ENCODE data around the gene APBB2. TPM values are rescaled to one million over a fixed set of nuclear protein-coding genes. Genes with fewer than 3 reads are reported as not detected.

APBB2 gene
- total RNA-seq, 1 experiment from 2014 or later, result 3.7 TPM

GRCh38 chr4:41213625-41214135 lies 662 bp downstream of the APBB2 start:
- peak overlapping the region; percentile 61 for H3K4me3 ChIP-seq (ENCODE audit: low read length)
- peaks cover 7% of the 10 kb centered on the region for H3K4me1 ChIP-seq (ENCODE audit: low read length)
- H4K20me1 ChIP-seq (ENCODE audit: insufficient read depth, low read depth, low read length), result no peaks in the 10 kb centered on the region
- peak overlapping the region; percentile 60 for H3K4me2 ChIP-seq (ENCODE audit: low read depth, low read length, poor library complexity, severe bottlenecking)
- DNase-seq, result no peak
- no peak overlapping the region for H2AFZ ChIP-seq (ENCODE audit: low read length)
- H3K27ac ChIP-seq (ENCODE audit: low read length), result no peak overlapping the region
- no peaks in the 10 kb centered on the region for H3K36me3 ChIP-seq (ENCODE audit: insufficient read depth, low read length)
- no peaks in the 10 kb centered on the region for H3K9me2 ChIP-seq (replicated peaks; ENCODE audit: insufficient read depth, low read length)
- H3K79me2 ChIP-seq (ENCODE audit: low read length), result no peaks in the 10 kb centered on the region
- peak overlapping the region; percentile 56; the same call in 1 of the 2 replicates for H3K9ac ChIP-seq (ENCODE audit: low read length)
- H3K27me3 ChIP-seq (ENCODE audit: low read length), result no peaks in the 10 kb centered on the region
- no peaks in the 10 kb centered on the region for H3K9me3 ChIP-seq (ENCODE audit: low read length)

DNA sequence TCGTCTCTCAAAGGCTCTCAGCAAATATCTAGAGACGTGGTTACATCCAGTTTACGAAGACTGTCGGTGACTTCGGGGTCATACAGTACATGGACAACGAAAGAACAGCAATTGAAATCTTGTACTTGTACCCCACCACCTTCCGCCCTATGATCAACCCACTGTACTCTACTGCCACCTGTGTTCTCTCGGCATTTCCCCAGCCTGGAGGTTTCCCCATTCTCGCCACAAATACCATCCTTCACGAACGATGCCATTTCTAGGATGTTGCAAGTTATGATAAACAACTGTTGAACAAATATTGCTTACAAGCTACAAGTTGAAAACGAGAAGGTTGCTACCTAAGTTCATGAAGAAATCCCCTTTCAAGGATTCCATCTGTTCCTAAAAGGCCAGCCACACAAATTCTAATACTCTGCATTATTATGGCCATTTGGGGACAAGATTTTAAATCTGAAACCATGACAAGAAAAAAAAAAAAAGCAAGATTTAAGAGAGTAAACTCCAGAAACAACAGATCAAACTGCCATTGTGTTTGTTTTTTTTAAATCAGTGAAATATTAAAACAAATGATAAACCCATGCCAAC lies 1.6 kb downstream of the APBB2 start:
- peaks cover 7% of the 10 kb centered on the region for H3K4me1 ChIP-seq (ENCODE audit: low read length)
- H3K27ac ChIP-seq (ENCODE audit: low read length), result no peak overlapping the region
- H3K9ac ChIP-seq (ENCODE audit: low read length), result no peak overlapping the region
- no peak overlapping the region for H2AFZ ChIP-seq (ENCODE audit: low read length)
- no peaks in the 10 kb centered on the region for H4K20me1 ChIP-seq (ENCODE audit: insufficient read depth, low read depth, low read length)
- H3K9me2 ChIP-seq (replicated peaks; ENCODE audit: insufficient read depth, low read length), result no peaks in the 10 kb centered on the region
- no peaks in the 10 kb centered on the region for H3K79me2 ChIP-seq (ENCODE audit: low read length)
- H3K27me3 ChIP-seq (ENCODE audit: low read length), result no peaks in the 10 kb centered on the region
- H3K4me2 ChIP-seq (ENCODE audit: low read depth, low read length, poor library complexity, severe bottlenecking), result no peak overlapping the region
- H3K4me3 ChIP-seq (ENCODE audit: low read length), result no peak overlapping the region
- no peaks in the 10 kb centered on the region for H3K9me3 ChIP-seq (ENCODE audit: low read length)
- no peak for DNase-seq
- H3K36me3 ChIP-seq (ENCODE audit: insufficient read depth, low read length), result no peaks in the 10 kb centered on the region

- H3K27ac ChIP-seq (ENCODE audit: low read length), result no peak overlapping the region
- no peaks in the 10 kb centered on the region for H3K79me2 ChIP-seq (ENCODE audit: low read length)
- no peak overlapping the region for H3K9ac ChIP-seq (ENCODE audit: low read length)
Observed at GRCh38 chr4:41211951-41212615, 2.3 kb downstream of the APBB2 start.

DNA sequence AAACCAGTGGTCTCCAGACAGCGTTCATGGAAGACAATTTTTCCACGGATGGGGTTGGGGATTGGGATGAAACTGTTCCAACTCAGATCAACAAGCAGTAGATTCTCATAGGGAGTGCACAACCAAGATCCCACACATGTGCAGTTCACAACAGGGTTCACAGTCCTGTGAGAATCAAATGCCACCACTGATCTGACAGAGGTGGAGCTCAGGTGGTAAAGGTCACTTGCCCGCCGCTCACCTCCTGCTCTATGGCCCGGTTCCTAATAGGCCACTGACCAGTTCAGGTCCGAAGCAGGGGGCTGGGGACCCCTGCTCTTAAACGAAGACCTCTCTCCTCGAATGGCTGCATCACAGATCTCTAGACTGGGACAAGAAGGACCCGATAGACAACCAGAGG lies 4.4 kb downstream of the APBB2 start:
- H3K9ac ChIP-seq (ENCODE audit: low read length), result no peak overlapping the region
- no peak overlapping the region for H3K27ac ChIP-seq (ENCODE audit: low read length)
- H3K4me2 ChIP-seq (ENCODE audit: low read depth, low read length, poor library complexity, severe bottlenecking), result no peak overlapping the region

More at GRCh38 chr4:41211951-41212615, 2.3 kb downstream of the APBB2 start:
- Histone ChIP-seq H4K20me1 (ENCODE audit: insufficient read depth, low read depth, low read length) (no peaks in the 10 kb centered on the region), H3K36me3 (ENCODE audit: insufficient read depth, low read length) (no peaks in the 10 kb centered on the region), H3K9me2 (replicated peaks; ENCODE audit: insufficient read depth, low read length) (no peaks in the 10 kb centered on the region), H3K9me3 (ENCODE audit: low read length) (no peaks in the 10 kb centered on the region), H2AFZ (ENCODE audit: low read length) (no peak overlapping the region), H3K4me1 (ENCODE audit: low read length) (peaks cover 7% of the 10 kb centered on the region), H3K4me2 (ENCODE audit: low read depth, low read length, poor library complexity, severe bottlenecking) (no peak overlapping the region), H3K4me3 (ENCODE audit: low read length) (no peak overlapping the region), H3K27me3 (ENCODE audit: low read length) (no peaks in the 10 kb centered on the region)
- DNase-seq, result no peak

DNA sequence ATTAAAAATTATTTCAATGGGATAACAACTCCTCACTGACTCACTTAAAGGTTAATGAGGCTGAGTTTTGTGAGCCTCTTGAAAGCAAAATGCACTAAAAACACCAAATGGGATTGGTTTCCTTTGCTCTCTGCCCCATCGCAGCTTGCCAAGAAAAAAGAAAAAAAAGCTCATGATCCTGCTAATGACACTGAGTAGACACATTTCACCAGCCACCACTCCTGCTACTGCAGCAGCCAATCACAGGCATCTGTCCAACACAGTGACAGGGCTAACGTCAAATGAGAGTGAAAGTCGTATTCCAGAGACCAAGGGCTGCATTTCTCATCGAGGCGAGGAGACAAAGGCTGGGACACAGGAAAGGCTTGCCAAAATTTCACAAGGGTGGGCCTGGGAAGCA lies 5.2 kb downstream of the APBB2 start:
- H3K9me3 ChIP-seq (ENCODE audit: low read length), result no peaks in the 10 kb centered on the region
- H3K4me1 ChIP-seq (ENCODE audit: low read length), result 0 out of 2 replicates have a peak, but pooled peaks cover 2% of the 10 kb centered on the region
- H3K4me2 ChIP-seq (ENCODE audit: low read depth, low read length, poor library complexity, severe bottlenecking), result no peak overlapping the region
- no peaks in the 10 kb centered on the region for H3K36me3 ChIP-seq (ENCODE audit: insufficient read depth, low read length)
- H3K9me2 ChIP-seq (replicated peaks; ENCODE audit: insufficient read depth, low read length), result no peaks in the 10 kb centered on the region
- no peaks in the 10 kb centered on the region for H4K20me1 ChIP-seq (ENCODE audit: insufficient read depth, low read depth, low read length)
- H3K27me3 ChIP-seq (ENCODE audit: low read length), result no peaks in the 10 kb centered on the region
- H3K79me2 ChIP-seq (ENCODE audit: low read length), result no peaks in the 10 kb centered on the region
- no peak overlapping the region for H2AFZ ChIP-seq (ENCODE audit: low read length)
- no peak overlapping the region for H3K9ac ChIP-seq (ENCODE audit: low read length)
- H3K4me3 ChIP-seq (ENCODE audit: low read length), result no peak overlapping the region
- H3K27ac ChIP-seq (ENCODE audit: low read length), result no peak overlapping the region
- DNase-seq, result no peak

More for the DNA sequence above, 4.4 kb downstream of the APBB2 start:
- Histone ChIP-seq H3K9me2 (replicated peaks; ENCODE audit: insufficient read depth, low read length) (no peaks in the 10 kb centered on the region), H3K27me3 (ENCODE audit: low read length) (no peaks in the 10 kb centered on the region), H3K36me3 (ENCODE audit: insufficient read depth, low read length) (no peaks in the 10 kb centered on the region), H3K9me3 (ENCODE audit: low read length) (no peaks in the 10 kb centered on the region), H3K4me3 (ENCODE audit: low read length) (no peak overlapping the region), H2AFZ (ENCODE audit: low read length) (no peak overlapping the region), H4K20me1 (ENCODE audit: insufficient read depth, low read depth, low read length) (no peaks in the 10 kb centered on the region), H3K79me2 (ENCODE audit: low read length) (no peaks in the 10 kb centered on the region), H3K4me1 (ENCODE audit: low read length) (0 out of 2 replicates have a peak, but pooled peaks cover 2% of the 10 kb centered on the region)
- DNase-seq, result no peak

DNA sequence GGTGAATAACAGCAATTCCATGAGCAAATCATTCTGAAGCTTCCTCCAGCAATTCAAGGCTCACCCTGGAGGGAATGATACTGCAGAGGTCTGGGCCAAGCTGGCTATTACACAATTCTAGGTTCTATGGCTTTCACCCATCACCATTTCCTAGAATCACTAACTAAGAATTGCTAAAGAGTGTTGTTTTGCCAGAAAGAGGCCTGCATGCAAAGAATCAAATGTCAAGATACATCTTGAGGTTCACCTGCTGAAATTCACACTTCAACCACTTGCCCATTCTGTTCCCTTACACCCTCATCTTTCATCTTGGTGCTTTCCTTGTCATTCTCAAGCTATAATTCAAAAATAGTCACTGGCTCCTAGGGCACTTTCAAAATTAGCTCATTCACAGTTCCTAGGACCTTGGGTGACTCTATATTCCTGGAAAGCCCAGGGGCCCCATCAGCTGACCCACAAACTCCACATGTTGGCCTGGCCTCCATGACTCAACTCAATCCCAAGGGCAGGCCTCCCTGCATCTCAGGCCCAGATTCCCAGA lies 7.0 kb downstream of the APBB2 start:
- H2AFZ ChIP-seq (ENCODE audit: low read length), result no peak overlapping the region
- H3K27ac ChIP-seq (ENCODE audit: low read length), result no peak overlapping the region
- H3K9me2 ChIP-seq (replicated peaks; ENCODE audit: insufficient read depth, low read length), result no peaks in the 10 kb centered on the region
- H3K4me2 ChIP-seq (ENCODE audit: low read depth, low read length, poor library complexity, severe bottlenecking), result no peak overlapping the region
- H4K20me1 ChIP-seq (ENCODE audit: insufficient read depth, low read depth, low read length), result no peaks in the 10 kb centered on the region
- no peaks in the 10 kb centered on the region for H3K79me2 ChIP-seq (ENCODE audit: low read length)
- no peaks in the 10 kb centered on the region for H3K4me1 ChIP-seq (ENCODE audit: low read length)
- H3K36me3 ChIP-seq (ENCODE audit: insufficient read depth, low read length), result no peaks in the 10 kb centered on the region
- H3K9ac ChIP-seq (ENCODE audit: low read length), result no peak overlapping the region
- H3K4me3 ChIP-seq (ENCODE audit: low read length), result no peak overlapping the region
- no peaks in the 10 kb centered on the region for H3K27me3 ChIP-seq (ENCODE audit: low read length)
- no peak for DNase-seq
- H3K9me3 ChIP-seq (ENCODE audit: low read length), result no peaks in the 10 kb centered on the region

- Histone ChIP-seq H3K9ac (ENCODE audit: low read length) (no peak overlapping the region), H4K20me1 (ENCODE audit: insufficient read depth, low read depth, low read length) (no peaks in the 10 kb centered on the region), H3K9me2 (replicated peaks; ENCODE audit: insufficient read depth, low read length) (no peaks in the 10 kb centered on the region), H3K4me1 (ENCODE audit: low read length) (no peaks in the 10 kb centered on the region), H3K27me3 (ENCODE audit: low read length) (no peaks in the 10 kb centered on the region), H2AFZ (ENCODE audit: low read length) (no peak overlapping the region), H3K79me2 (ENCODE audit: low read length) (no peaks in the 10 kb centered on the region), H3K4me2 (ENCODE audit: low read depth, low read length, poor library complexity, severe bottlenecking) (no peak overlapping the region), H3K27ac (ENCODE audit: low read length) (no peak overlapping the region), H3K9me3 (ENCODE audit: low read length) (no peaks in the 10 kb centered on the region), H3K36me3 (ENCODE audit: insufficient read depth, low read length) (no peaks in the 10 kb centered on the region), H3K4me3 (ENCODE audit: low read length) (no peak overlapping the region)
- no peak for DNase-seq
Observed at GRCh38 chr4:41205854-41206460, 8.4 kb downstream of the APBB2 start.

GRCh38 chr4:41205130-41205529 lies 9.2 kb downstream of the APBB2 start:
- Histone ChIP-seq H3K4me3 (ENCODE audit: low read length) (no peak overlapping the region), H3K79me2 (ENCODE audit: low read length) (no peaks in the 10 kb centered on the region), H3K4me2 (ENCODE audit: low read depth, low read length, poor library complexity, severe bottlenecking) (no peak overlapping the region)

More at GRCh38 chr4:41205130-41205529, 9.2 kb downstream of the APBB2 start:
- Histone ChIP-seq H3K9ac (ENCODE audit: low read length) (no peak overlapping the region), H3K9me3 (ENCODE audit: low read length) (no peaks in the 10 kb centered on the region), H3K36me3 (ENCODE audit: insufficient read depth, low read length) (no peaks in the 10 kb centered on the region), H3K27ac (ENCODE audit: low read length) (no peak overlapping the region), H4K20me1 (ENCODE audit: insufficient read depth, low read depth, low read length) (no peaks in the 10 kb centered on the region), H3K27me3 (ENCODE audit: low read length) (no peaks in the 10 kb centered on the region), H3K9me2 (replicated peaks; ENCODE audit: insufficient read depth, low read length) (no peaks in the 10 kb centered on the region), H3K4me1 (ENCODE audit: low read length) (no peaks in the 10 kb centered on the region), H2AFZ (ENCODE audit: low read length) (no peak overlapping the region)
- DNase-seq, result no peak

Data from Karpas-422 (cell line).